ENCODE results near the gene TRIM68. TPM values are rescaled to one million over a fixed set of nuclear protein-coding genes. Genes with fewer than 3 reads are reported as not detected.

The TRIM68 gene
- polyA plus RNA-seq, 1 donor (not counting 4 experiments of a cell fraction or from before 2014, with no cell fraction given): 6.5 TPM

DNA sequence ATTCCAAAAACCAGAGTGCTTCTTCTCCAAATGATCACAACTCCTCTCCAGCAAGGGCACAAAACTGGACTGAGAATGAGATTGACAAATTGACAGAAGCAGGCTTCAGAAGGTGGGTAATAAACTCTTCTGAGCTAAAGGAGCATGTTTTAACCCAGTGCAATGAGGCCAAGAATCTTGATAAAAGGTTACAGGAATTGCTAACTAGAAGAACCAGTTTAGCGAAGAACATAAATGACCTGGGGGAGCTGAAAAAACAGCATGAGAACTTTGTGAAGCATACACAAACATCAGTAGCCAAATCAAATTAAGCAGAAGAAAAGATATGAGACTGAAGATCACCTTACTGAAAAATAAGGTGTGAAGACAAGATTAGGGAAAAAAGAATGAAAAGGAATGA lies 47.6 kb downstream of the TRIM68 start:
- dilution Hi-C loops (cut with MboI; ENCODE audit: extremely low pct_ligation_motif_present, low sequenced_read_pairs): loop anchor here (25.0 kb wide), 1 partner anchor 373 kb away; no protein-coding TSS in a partner anchor
- H3K4me1 ChIP-seq (ENCODE audit: control insufficient read depth, extremely low read depth, insufficient read depth, low read length): no peaks in the 10 kb centered on the region
- no peak overlapping the region for H3K27ac ChIP-seq (ENCODE audit: control insufficient read depth, insufficient read depth, low read length)
- no peak overlapping the region for H3K4me2 ChIP-seq (ENCODE audit: control insufficient read depth, extremely low read depth, insufficient read depth, low read depth, low read length)
- no peak for DNase-seq (ENCODE audit: low read depth, low spot score)
- no peak for FAIRE-seq
- no peaks in the 10 kb centered on the region for H3K9me3 ChIP-seq (ENCODE audit: control insufficient read depth, low read depth, low read length)
- no peak overlapping the region for H3K4me3 ChIP-seq (ENCODE audit: control insufficient read depth in 2 of 3, extremely low read depth in 1 of 3, insufficient read depth in 2 of 3, low read depth in 1 of 3, low read length in 3 of 3)
- no peaks in the 10 kb centered on the region for H3K9me1 ChIP-seq (ENCODE audit: control insufficient read depth, extremely low read depth, insufficient read depth, low read length)
- no peak overlapping the region for H3K9ac ChIP-seq (ENCODE audit: control insufficient read depth, extremely low read depth, insufficient read depth, low read length)
- no peak overlapping the region for H2AFZ ChIP-seq (ENCODE audit: control insufficient read depth, low read length)
- TF ChIP-seq, protein P1, sequence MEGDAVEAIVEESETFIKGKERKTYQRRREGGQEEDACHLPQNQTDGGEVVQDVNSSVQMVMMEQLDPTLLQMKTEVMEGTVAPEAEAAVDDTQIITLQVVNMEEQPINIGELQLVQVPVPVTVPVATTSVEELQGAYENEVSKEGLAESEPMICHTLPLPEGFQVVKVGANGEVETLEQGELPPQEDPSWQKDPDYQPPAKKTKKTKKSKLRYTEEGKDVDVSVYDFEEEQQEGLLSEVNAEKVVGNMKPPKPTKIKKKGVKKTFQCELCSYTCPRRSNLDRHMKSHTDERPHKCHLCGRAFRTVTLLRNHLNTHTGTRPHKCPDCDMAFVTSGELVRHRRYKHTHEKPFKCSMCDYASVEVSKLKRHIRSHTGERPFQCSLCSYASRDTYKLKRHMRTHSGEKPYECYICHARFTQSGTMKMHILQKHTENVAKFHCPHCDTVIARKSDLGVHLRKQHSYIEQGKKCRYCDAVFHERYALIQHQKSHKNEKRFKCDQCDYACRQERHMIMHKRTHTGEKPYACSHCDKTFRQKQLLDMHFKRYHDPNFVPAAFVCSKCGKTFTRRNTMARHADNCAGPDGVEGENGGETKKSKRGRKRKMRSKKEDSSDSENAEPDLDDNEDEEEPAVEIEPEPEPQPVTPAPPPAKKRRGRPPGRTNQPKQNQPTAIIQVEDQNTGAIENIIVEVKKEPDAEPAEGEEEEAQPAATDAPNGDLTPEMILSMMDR (optimal IDR thresholded peaks at IDR 0.05 in 1 of 3, IDR thresholded peaks at IDR 0.05 in 1 of 3, conservative IDR thresholded peaks at IDR 0.05 in 1 of 3; ENCODE audit: extremely low read depth in 1 of 3, insufficient read depth in 2 of 3, low read length in 3 of 3): no peak
- TF ChIP-seq EZH2 (IDR thresholded peaks at IDR 0.05; ENCODE audit: low read length): no peak
- H4K20me1 ChIP-seq (ENCODE audit: control insufficient read depth, extremely low read depth, insufficient read depth, low read length): no peaks in the 10 kb centered on the region
- no peaks in the 10 kb centered on the region for H3K79me2 ChIP-seq (ENCODE audit: control insufficient read depth, insufficient read depth, low read length)
- no peaks in the 10 kb centered on the region for H3K27me3 ChIP-seq (ENCODE audit: control insufficient read depth, extremely low read depth, insufficient read depth, low read length)
- no peaks in the 10 kb centered on the region for H3K36me3 ChIP-seq (ENCODE audit: control insufficient read depth in 2 of 2, extremely low read depth in 1 of 2, insufficient read depth in 2 of 2, low read length in 2 of 2)

DNA sequence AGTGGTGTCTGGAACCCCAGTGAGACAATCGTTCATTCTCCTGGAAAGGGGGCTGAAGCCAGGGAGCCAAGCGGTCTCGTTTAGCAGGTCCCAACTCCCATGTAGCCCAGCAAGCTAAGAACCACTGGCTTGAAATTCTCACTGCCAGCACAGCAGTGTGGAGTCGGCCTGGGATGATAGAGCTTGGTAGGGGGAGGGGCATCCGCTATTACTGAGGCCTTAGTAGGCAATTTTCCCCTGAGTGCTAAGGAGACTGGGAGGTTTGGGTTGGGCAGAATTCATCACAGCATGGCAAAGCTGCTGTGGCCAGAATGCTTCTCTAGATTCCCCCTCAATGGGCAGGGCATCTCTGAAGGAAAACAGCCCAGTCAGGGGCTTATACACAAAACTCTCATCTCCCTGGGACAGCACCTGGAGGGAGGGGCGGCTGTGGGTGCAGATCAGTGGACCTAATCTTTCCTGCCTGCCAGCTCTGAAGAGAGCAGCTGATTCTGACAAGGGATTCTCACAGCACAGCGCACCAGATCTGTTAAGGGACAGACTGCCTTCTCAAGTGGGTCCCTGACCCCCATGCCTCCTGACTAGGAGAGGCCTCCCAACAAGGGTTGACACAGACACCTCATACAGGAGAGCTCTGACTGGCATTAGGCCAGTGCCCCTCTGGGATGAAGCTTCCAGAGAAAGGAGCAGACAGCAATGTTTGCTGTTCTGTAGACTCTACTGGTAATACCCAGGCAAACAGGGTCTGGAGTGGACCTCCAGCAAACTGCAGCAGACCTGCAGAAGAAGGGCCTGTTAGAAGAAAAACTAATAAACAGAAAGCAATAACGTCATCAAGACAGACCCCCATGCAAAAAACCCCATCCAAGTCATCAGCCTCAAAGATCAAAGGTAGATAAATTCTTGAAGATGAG lies 48.2 kb downstream of the TRIM68 start:
- Histone ChIP-seq H3K27me3 (ENCODE audit: control insufficient read depth, extremely low read depth, insufficient read depth, low read length) (no peaks in the 10 kb centered on the region), H2AFZ (ENCODE audit: control insufficient read depth, low read length) (no peak overlapping the region), H3K9me3 (ENCODE audit: control insufficient read depth, low read depth, low read length) (no peaks in the 10 kb centered on the region), H3K27ac (ENCODE audit: control insufficient read depth, insufficient read depth, low read length) (no peak overlapping the region), H3K79me2 (ENCODE audit: control insufficient read depth, insufficient read depth, low read length) (no peaks in the 10 kb centered on the region), H3K4me1 (ENCODE audit: control insufficient read depth, extremely low read depth, insufficient read depth, low read length) (no peaks in the 10 kb centered on the region), H3K36me3 (ENCODE audit: control insufficient read depth in 2 of 2, extremely low read depth in 1 of 2, insufficient read depth in 2 of 2, low read length in 2 of 2) (no peaks in the 10 kb centered on the region), H3K9ac (ENCODE audit: control insufficient read depth, extremely low read depth, insufficient read depth, low read length) (no peak overlapping the region), H3K4me3 (ENCODE audit: control insufficient read depth in 2 of 3, extremely low read depth in 1 of 3, insufficient read depth in 2 of 3, low read depth in 1 of 3, low read length in 3 of 3) (no peak overlapping the region), H4K20me1 (ENCODE audit: control insufficient read depth, extremely low read depth, insufficient read depth, low read length) (no peaks in the 10 kb centered on the region), H3K9me1 (ENCODE audit: control insufficient read depth, extremely low read depth, insufficient read depth, low read length) (no peaks in the 10 kb centered on the region), H3K4me2 (ENCODE audit: control insufficient read depth, extremely low read depth, insufficient read depth, low read depth, low read length) (no peak overlapping the region)
- DNase-seq (ENCODE audit: low read depth, low spot score) (no peak), FAIRE-seq (no peak)
- dilution Hi-C loops (cut with MboI; ENCODE audit: extremely low pct_ligation_motif_present, low sequenced_read_pairs): loop anchor here (25.0 kb wide), 1 partner anchor 372 kb away; no protein-coding TSS in a partner anchor
- TF ChIP-seq, protein P1 (optimal IDR thresholded peaks at IDR 0.05 in 1 of 3, IDR thresholded peaks at IDR 0.05 in 1 of 3, conservative IDR thresholded peaks at IDR 0.05 in 1 of 3; ENCODE audit: extremely low read depth in 1 of 3, insufficient read depth in 2 of 3, low read length in 3 of 3): no peak
- no peak for TF ChIP-seq EZH2 (IDR thresholded peaks at IDR 0.05; ENCODE audit: low read length)
